OCI-LY1 (cell line): ENCODE data around the gene ANKLE2.
"Not testable (repeated sequence)": the region's sequence is repeated elsewhere in the genome, so short reads cannot be mapped to it uniquely, and the experiment has no call there.

ENCODE experiments used
- H2AFZ ChIP-seq: fragments of 200-600 bp; sonication (generic), shearing (Covaris generic); 2 replicates; pipeline ENCODE4 v1.6.0; 2014; ENCODE audit warnings: antibody characterized with exemption, mild to moderate bottlenecking, low read length
- H3F3A ChIP-seq: fragments of 200-600 bp; sonication (generic), shearing (Covaris generic); 2 replicates; pipeline ENCODE4 v1.6.0; 2014; ENCODE audit warnings: mild to moderate bottlenecking, antibody characterized with exemption, low read length, moderate library complexity; ENCODE audit not compliant: insufficient read depth
- H3K27ac ChIP-seq: fragments of 200-600 bp; sonication (generic); 2 replicates; pipeline ENCODE4 v1.5.1; 2014; ENCODE audit warnings: low read length, mixed run types, mild to moderate bottlenecking, low read depth; ENCODE audit not compliant: poor library complexity, severe bottlenecking
- H3K27me3 ChIP-seq: fragments of 200-600 bp; sonication (generic); 2 replicates; pipeline ENCODE4 v1.6.0; 2014; ENCODE audit warnings: antibody characterized with exemption, mild to moderate bottlenecking, low read length, moderate library complexity; ENCODE audit not compliant: insufficient read depth
- H3K36me3 ChIP-seq: fragments of 200-600 bp; sonication (generic); 2 replicates; pipeline ENCODE4 v1.6.1; 2014; ENCODE audit warnings: mild to moderate bottlenecking, antibody characterized with exemption, low read length, moderate library complexity, mixed read lengths; ENCODE audit not compliant: insufficient read depth
- H3K4me1 ChIP-seq: fragments of 200-600 bp; sonication (generic); 2 replicates; pipeline ENCODE4 v1.5.1; 2014; ENCODE audit warnings: mild to moderate bottlenecking, low read length, moderate library complexity; ENCODE audit not compliant: insufficient read depth, severe bottlenecking
- H3K4me2 ChIP-seq: fragments of 200-600 bp; sonication (generic), shearing (Covaris generic); 2 replicates; pipeline ENCODE4 v1.6.1; 2014; ENCODE audit warnings: low read length
- H3K4me3 ChIP-seq: fragments of 200-600 bp; sonication (generic); 2 replicates; pipeline ENCODE4 v1.5.1; 2014; ENCODE audit warnings: low read length, low read depth, mild to moderate bottlenecking, mixed read lengths; ENCODE audit not compliant: poor library complexity, severe bottlenecking
- H3K79me2 ChIP-seq: fragments of 200-600 bp; shearing (Covaris generic); 2 replicates; pipeline ENCODE4 v1.6.1; 2016; ENCODE audit warnings: mixed run types, low read length, mixed read lengths; ENCODE audit not compliant: insufficient read depth
- H3K9ac ChIP-seq: fragments of 200-600 bp; sonication (generic), shearing (Covaris generic); 2 replicates; pipeline ENCODE4 v1.6.1; 2014; ENCODE audit warnings: mild to moderate bottlenecking, low read length, mixed read lengths
- H3K9me2 ChIP-seq: fragments of 200-600 bp; sonication (generic), shearing (Covaris generic); 2 replicates; pipeline ENCODE4 v1.6.1; 2014; ENCODE audit warnings: low read depth, mild to moderate bottlenecking, low read length, mixed read lengths
- H3K9me3 ChIP-seq: fragments of 200-600 bp; shearing (Covaris generic); 2 replicates; pipeline ENCODE4 v1.6.1; 2014; ENCODE audit warnings: low read length, mixed read lengths
- H4K20me1 ChIP-seq: fragments of 200-600 bp; sonication (generic), shearing (Covaris generic); 2 replicates; pipeline ENCODE4 v1.6.0; 2016; ENCODE audit warnings: mild to moderate bottlenecking, low read length; ENCODE audit not compliant: insufficient read depth
- CTCF ChIP-seq: fragments of 200-600 bp; sonication (generic), shearing (Covaris generic); IDR thresholded peaks from 2 replicates; pipeline ENCODE4 v1.5.1; 2017; ENCODE audit warnings: mild to moderate bottlenecking, antibody characterized with exemption, low read length, moderate library complexity, mixed read lengths
- EZH2 ChIP-seq: fragments of 200-600 bp; sonication (generic), shearing (Covaris generic); IDR thresholded peaks from 2 replicates; pipeline ENCODE4 v1.8.0; 2017; ENCODE audit warnings: borderline replicate concordance, mixed run types, mild to moderate bottlenecking, antibody characterized with exemption, low read length, moderate library complexity, mixed read lengths

ANKLE2 gene

GRCh38 chr12:132761032-132761920 lies at the start of gene ANKLE2:
Gene ANKLE2 (minus strand): TSS chr12:132761832. CDS start chr12:132761798, 34 bp downstream.
- H3K4me1 ChIP-seq: peaks cover 28% of the 10 kb centered on the region
- peaks cover 38% of the 10 kb centered on the region for H3K36me3 ChIP-seq
- H3K4me3 ChIP-seq: peak within 1 kb of the TSS; percentile 88
- peak within 1 kb of the TSS; percentile 86 for H3K4me2 ChIP-seq
- no peak within 1 kb of the TSS for H2AFZ ChIP-seq
- peak within 1 kb of the TSS; percentile 83 for H3K27ac ChIP-seq
- no peaks in the 10 kb centered on the region for H4K20me1 ChIP-seq
- peaks cover 54% of the 10 kb centered on the region for H3K79me2 ChIP-seq
- peak within 1 kb of the TSS; percentile 93 for H3K9ac ChIP-seq
- H3K27me3 ChIP-seq: no peaks in the 10 kb centered on the region
- H3F3A ChIP-seq: no peaks in the 10 kb centered on the region
- H3K9me3 ChIP-seq: no peaks in the 10 kb centered on the region
- no peak for TF ChIP-seq EZH2
- TF ChIP-seq CTCF: no peak
- no peaks in the 10 kb centered on the region for H3K9me2 ChIP-seq

GRCh38 chr12:132809391-132809790 lies 47.8 kb upstream of the ANKLE2 start:
- H3K27ac ChIP-seq, H3K27me3 ChIP-seq, H4K20me1 ChIP-seq, H3K9me3 ChIP-seq, H2AFZ ChIP-seq, H3K9me2 ChIP-seq, H3K4me1 ChIP-seq, H3K4me3 ChIP-seq, H3F3A ChIP-seq, H3K9ac ChIP-seq, H3K79me2 ChIP-seq, H3K4me2 ChIP-seq: not testable (repeated sequence)
- peaks cover 52% of the 10 kb centered on the region for H3K36me3 ChIP-seq

- no peaks in the 10 kb centered on the region for H3K79me2 ChIP-seq
- no peak overlapping the region for H3K4me3 ChIP-seq
- H3K9ac ChIP-seq: no peak overlapping the region
- H3K4me2 ChIP-seq: no peak overlapping the region
- peaks cover 53% of the 10 kb centered on the region for H3K36me3 ChIP-seq
- H3K27ac ChIP-seq: no peak overlapping the region
- H3K4me1 ChIP-seq: no peaks in the 10 kb centered on the region
- TF ChIP-seq CTCF (no peak), EZH2 (no peak)
- H2AFZ ChIP-seq: no peak overlapping the region
- H3F3A ChIP-seq: no peaks in the 10 kb centered on the region
- H3K9me2 ChIP-seq: no peaks in the 10 kb centered on the region
- no peaks in the 10 kb centered on the region for H3K27me3 ChIP-seq
- H3K9me3 ChIP-seq: no peaks in the 10 kb centered on the region
- H4K20me1 ChIP-seq: no peaks in the 10 kb centered on the region
Measured at GRCh38 chr12:132807295-132808092, 45.9 kb upstream of the ANKLE2 start.
